SU-DHL-6 (cell line): ENCODE data around the gene HBG1.

Experiments
- CTCF ChIP-seq: fragments of 200-600 bp; sonication (generic); IDR thresholded peaks from one replicate; pipeline ENCODE4 v1.5.1; 2017; ENCODE audit warnings: antibody characterized with exemption, mild to moderate bottlenecking, low read length, moderate library complexity; ENCODE audit not compliant: insufficient read depth, poor library complexity, severe bottlenecking
- EZH2phosphoT487 ChIP-seq: fragments of 200-600 bp; sonication (generic), shearing (Covaris generic); conservative IDR thresholded peaks from 2 replicates; pipeline ENCODE4 v1.6.1; 2018; ENCODE audit warnings: mild to moderate bottlenecking, antibody characterized with exemption, low read length, moderate library complexity, mixed read lengths

DNA sequence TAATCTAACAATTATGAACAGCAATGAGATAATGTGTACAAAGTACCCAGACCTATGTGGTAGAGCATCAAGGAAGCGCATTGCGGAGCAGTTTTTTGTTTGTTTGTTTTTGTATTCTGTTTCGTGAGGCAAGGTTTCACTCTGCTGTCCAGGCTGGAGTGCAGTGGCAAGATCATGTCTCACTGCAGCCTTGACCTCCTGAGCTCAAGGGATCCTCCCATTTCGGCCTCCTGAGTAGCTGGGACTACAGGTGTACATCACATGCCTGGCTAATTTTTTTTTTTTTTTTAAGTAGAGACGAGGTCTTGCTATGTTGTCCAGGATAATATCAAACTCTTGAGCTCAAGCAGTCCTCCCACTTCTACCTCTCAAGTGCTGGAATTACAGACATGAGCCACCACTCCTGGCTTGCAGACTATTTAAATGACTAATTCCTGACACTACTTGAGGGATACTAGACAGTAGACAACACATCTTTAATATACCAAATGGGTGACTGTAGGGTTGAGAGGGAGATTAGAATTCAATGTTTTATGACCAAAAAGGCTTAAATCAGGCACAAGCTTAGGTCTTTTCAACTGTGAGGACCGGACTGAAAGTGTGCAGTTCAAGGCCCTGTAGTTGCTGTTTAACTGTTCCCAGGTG lies 39.4 kb upstream of the HBG1 start:
- no peak for TF ChIP-seq CTCF
- no peak for TF ChIP-seq EZH2phosphoT487
